ENCODE results near the gene ACHE. TPM values are rescaled to one million over a fixed set of nuclear protein-coding genes. Genes with fewer than 3 reads are reported as not detected.
A peak's percentile ranks its signal among the peaks of the same experiment; 100 is the strongest.
"Not testable (repeated sequence)": the region's sequence is repeated elsewhere in the genome, so short reads cannot be mapped to it uniquely, and the experiment has no call there.

The ACHE gene
- polyA plus RNA-seq, 1 donor from 2014 or later, result not detected

GRCh38 chr7:100866729-100867039, 29.0 kb downstream of the ACHE start:
- Mint-ChIP-seq H3K4me1 (peaks cover 0 to 5% (median 5%) of the 10 kb centered on the region in 3 donors), H3K36me3 (no peaks in the 10 kb centered on the region), H3K4me3 (peak overlapping the region in 3 of 4 donors; percentile 56 to 95 (median 86)), H3K9me3 (no peaks in the 10 kb centered on the region), H3K27me3 (no peaks in the 10 kb centered on the region), H3K27ac (no peak overlapping the region)

- Mint-ChIP-seq H3K4me1 (peaks cover 0 to 5% (median 4%) of the 10 kb centered on the region in 3 donors), H3K27ac (no peak overlapping the region), H3K27me3 (no peaks in the 10 kb centered on the region)
Observed at GRCh38 chr7:100865938-100866728, 29.6 kb downstream of the ACHE start.

GRCh38 chr7:100865372-100865911, 30.2 kb downstream of the ACHE start:
- Mint-ChIP-seq H3K9me3 (no peaks in the 10 kb centered on the region), H3K36me3 (no peaks in the 10 kb centered on the region), H3K4me1 (peaks cover 0 to 5% (median 4%) of the 10 kb centered on the region in 3 donors), H3K4me3 (peak overlapping the region in 2 of 4 donors; percentile 34 to 75), H3K27me3 (no peaks in the 10 kb centered on the region), H3K27ac (peak overlapping the region in 1 of 3 donors; percentile 42)

More at GRCh38 chr7:100865938-100866728, 29.6 kb downstream of the ACHE start:
- no peaks in the 10 kb centered on the region for H3K9me3 Mint-ChIP-seq
- H3K36me3 Mint-ChIP-seq, result no peaks in the 10 kb centered on the region
- H3K4me3 Mint-ChIP-seq, result peak overlapping the region in 2 of 4 donors; percentile 56 to 95

GRCh38 chr7:100864263-100864845, 31.3 kb downstream of the ACHE start:
- Mint-ChIP-seq H3K4me3 (peak overlapping the region in 1 of 4 donors; percentile 54), H3K27me3 (no peaks in the 10 kb centered on the region), H3K36me3 (no peaks in the 10 kb centered on the region), H3K4me1 (peaks cover 4 to 5% (median 4%) of the 10 kb centered on the region in 3 donors), H3K27ac (peak overlapping the region in 1 of 3 donors; percentile 39), H3K9me3 (no peaks in the 10 kb centered on the region)

GRCh38 chr7:100863406-100863950, 32.2 kb downstream of the ACHE start:
- Mint-ChIP-seq H3K36me3 (no peaks in the 10 kb centered on the region), H3K4me1 (peaks cover 4 to 5% (median 4%) of the 10 kb centered on the region in 3 donors), H3K4me3 (peak overlapping the region in 1 of 4 donors; percentile 17), H3K9me3 (no peaks in the 10 kb centered on the region), H3K27me3 (no peaks in the 10 kb centered on the region), H3K27ac (no peak overlapping the region)

- Mint-ChIP-seq H3K36me3 (no peaks in the 10 kb centered on the region), H3K27ac (no peak overlapping the region), H3K27me3 (no peaks in the 10 kb centered on the region), H3K4me1 (peaks cover 0 to 4% (median 0%) of the 10 kb centered on the region in 3 donors), H3K4me3 (no peak overlapping the region), H3K9me3 (no peaks in the 10 kb centered on the region)
Observed at GRCh38 chr7:100861616-100861985, 34.1 kb downstream of the ACHE start.

- Mint-ChIP-seq H3K27ac (no peak overlapping the region), H3K9me3 (no peaks in the 10 kb centered on the region), H3K4me3 (no peak overlapping the region), H3K27me3 (no peaks in the 10 kb centered on the region), H3K4me1 (peaks cover 0 to 4% (median 0%) of the 10 kb centered on the region in 3 donors), H3K36me3 (no peaks in the 10 kb centered on the region)
Observed at GRCh38 chr7:100860702-100861615, 34.7 kb downstream of the ACHE start.

- Mint-ChIP-seq H3K4me3 (peak overlapping the region in 1 of 4 donors; percentile 33), H3K27me3 (no peaks in the 10 kb centered on the region), H3K36me3 (no peaks in the 10 kb centered on the region), H3K9me3 (no peaks in the 10 kb centered on the region), H3K27ac (peak overlapping the region in 1 of 3 donors; percentile 58), H3K4me1 (peaks cover 2 to 5% (median 4%) of the 10 kb centered on the region in 3 donors)
Observed at GRCh38 chr7:100859856-100860255, 35.8 kb downstream of the ACHE start.

- Mint-ChIP-seq H3K4me1 (peaks cover 4 to 9% (median 6%) of the 10 kb centered on the region in 3 donors), H3K9me3 (no peaks in the 10 kb centered on the region), H3K4me3 (peak overlapping the region in 1 of 4 donors; percentile 40), H3K27me3 (no peaks in the 10 kb centered on the region), H3K27ac (no peak overlapping the region), H3K36me3 (no peaks in the 10 kb centered on the region)
Observed at GRCh38 chr7:100856871-100857282, 38.8 kb downstream of the ACHE start.

GRCh38 chr7:100855515-100855914, 40.2 kb downstream of the ACHE start:
- Mint-ChIP-seq H3K4me3 (peak overlapping the region in 1 of 4 donors; percentile 33), H3K27ac (peak overlapping the region in 1 of 3 donors; percentile 93), H3K9me3 (no peaks in the 10 kb centered on the region), H3K36me3 (no peaks in the 10 kb centered on the region), H3K27me3 (no peaks in the 10 kb centered on the region), H3K4me1 (peaks cover 4 to 11% (median 10%) of the 10 kb centered on the region in 3 donors)

GRCh38 chr7:100854899-100855298, 40.8 kb downstream of the ACHE start:
- not testable (repeated sequence) for H3K4me3 Mint-ChIP-seq, H3K36me3 Mint-ChIP-seq, H3K9me3 Mint-ChIP-seq, H3K27me3 Mint-ChIP-seq, H3K27ac Mint-ChIP-seq
- peaks cover 4 to 10% (median 10%) of the 10 kb centered on the region in 3 donors for H3K4me1 Mint-ChIP-seq

- Mint-ChIP-seq H3K9me3 (no peaks in the 10 kb centered on the region), H3K27me3 (no peaks in the 10 kb centered on the region), H3K4me1 (peaks cover 4 to 10% (median 7%) of the 10 kb centered on the region in 3 donors), H3K27ac (peak overlapping the region in 1 of 3 donors; percentile 59), H3K4me3 (peak overlapping the region in 2 of 4 donors; percentile 85 to 96), H3K36me3 (no peaks in the 10 kb centered on the region)
Observed at GRCh38 chr7:100854146-100854895, 41.4 kb downstream of the ACHE start.

- H3K9me3 Mint-ChIP-seq, result no peaks in the 10 kb centered on the region
- H3K27ac Mint-ChIP-seq, result peak within 1 kb of the TSS; percentile 79 to 93 (median 92)
- peak within 1 kb of the TSS; percentile 85 to 98 (median 92) for H3K4me3 Mint-ChIP-seq
- H3K36me3 Mint-ChIP-seq, result no peaks in the 10 kb centered on the region
- peaks cover 4 to 10% (median 7%) of the 10 kb centered on the region in 3 donors for H3K4me1 Mint-ChIP-seq
- H3K27me3 Mint-ChIP-seq, result no peaks in the 10 kb centered on the region
Observed at GRCh38 chr7:100852048-100852872, 43.4 kb downstream of the ACHE start, which contains the start of gene SLC12A9. Gene SLC12A9 (plus strand): TSS chr7:100852713. CDS start chr7:100854198, 1,485 bp downstream.
